ENCODE measurements around the gene CCDC28A.

CCDC28A gene

DNA sequence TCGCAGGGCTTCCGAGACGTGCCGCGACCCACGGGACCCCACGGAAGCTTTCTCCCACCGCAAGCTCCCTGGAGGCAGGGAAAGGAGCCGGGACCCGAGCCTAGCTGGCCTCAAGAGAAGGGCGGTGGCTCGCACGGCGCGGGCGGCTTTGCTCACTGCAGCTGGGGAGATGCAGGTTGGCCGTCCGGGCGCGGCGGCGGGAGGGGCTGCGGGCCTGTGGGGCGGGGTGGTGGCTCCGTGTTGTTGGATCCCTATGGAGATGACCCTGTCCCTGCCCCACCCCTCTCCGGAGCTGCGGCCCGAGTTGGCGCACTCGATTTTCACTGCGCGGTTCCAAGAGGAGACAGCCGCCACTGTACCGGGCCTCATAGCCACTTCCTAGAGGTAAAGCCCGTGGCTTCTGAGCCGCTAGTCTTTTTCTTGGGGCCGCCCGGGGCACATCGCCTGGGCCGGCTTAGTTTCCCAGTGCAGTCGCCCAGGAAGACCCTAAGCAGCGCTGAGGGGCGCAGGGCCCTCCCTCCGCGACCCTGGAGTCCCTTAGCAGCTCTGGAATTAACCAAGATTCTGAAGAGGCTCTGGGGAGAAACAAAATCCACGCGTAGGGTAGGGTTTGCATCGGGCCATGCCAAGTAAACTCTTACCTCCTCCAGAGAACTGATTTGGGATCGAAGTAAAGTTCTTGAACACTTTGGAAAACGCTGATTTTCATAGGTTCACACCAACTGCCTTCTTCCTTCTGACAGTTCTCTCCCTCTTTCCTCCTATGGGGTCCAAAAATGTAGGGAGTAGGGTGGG, 22.4 kb downstream of the CCDC28A start, which contains the start of gene ECT2L:
Gene ECT2L, plus strand, starts transcription at position 279 of the 795 bp plus-strand sequence. CDS start 17,188 bp downstream, outside the sequence.
- Histone ChIP-seq H4K20me1 (ENCODE audit: insufficient read depth, low read length) (no peaks in the 10 kb centered on the region), H3K27ac (ENCODE audit: low read length) (no peak within 1 kb of the TSS), H3K36me3 (ENCODE audit: insufficient read depth, low read length) (peaks cover 8% of the 10 kb centered on the region; the same call in 1 of the 2 replicates), H2AFZ (ENCODE audit: low read depth, low read length) (no peak within 1 kb of the TSS), H3K79me2 (ENCODE audit: insufficient read depth, low read length) (no peaks in the 10 kb centered on the region), H3K4me3 (ENCODE audit: low read depth in 1 of 2, low read length in 2 of 2) (no peak within 1 kb of the TSS), H3K4me1 (ENCODE audit: insufficient read depth, low read length) (no peaks in the 10 kb centered on the region), H3K27me3 (ENCODE audit: insufficient read depth, low read length, poor library complexity) (no peaks in the 10 kb centered on the region), H3K4me2 (ENCODE audit: insufficient read depth, low read length) (no peak within 1 kb of the TSS), H3K9me3 (ENCODE audit: insufficient read depth, low read length, severe bottlenecking) (no peaks in the 10 kb centered on the region), H3K9ac (ENCODE audit: low read depth, low read length) (no peak within 1 kb of the TSS)
- ATAC-seq (ENCODE audit: insufficient read depth, low read depth), result no peak
- no peak for DNase-seq
- TF ChIP-seq CTCF (IDR thresholded peaks at IDR 0.05; ENCODE audit: borderline replicate concordance, extremely low read depth, low read length, poor library complexity, severe bottlenecking) (no peak), EZH2 (IDR thresholded peaks at IDR 0.05; ENCODE audit: borderline replicate concordance, low read depth, low read length, severe bottlenecking) (no peak)

DNA sequence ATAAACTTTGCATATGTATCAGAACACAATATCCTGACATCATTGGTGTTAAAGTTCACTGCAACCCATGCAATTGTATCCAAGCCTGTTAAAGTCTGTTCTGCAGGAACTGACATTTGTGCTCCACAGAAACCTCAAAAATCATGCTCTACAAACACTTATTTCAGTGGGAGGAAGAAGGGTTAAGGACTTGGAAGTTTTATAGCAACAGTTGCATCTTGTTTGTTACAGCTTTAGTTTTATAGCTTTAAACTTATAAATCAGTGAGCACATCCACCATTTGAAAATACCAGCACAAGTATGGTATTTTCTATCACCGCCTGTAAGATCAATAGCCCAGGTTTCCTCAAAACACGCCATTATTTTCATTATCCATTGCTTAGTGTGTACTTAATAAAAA, 23.2 kb downstream of the CCDC28A start:
- peaks cover 2% of the 10 kb centered on the region; the same call in 1 of the 2 replicates for H3K36me3 ChIP-seq (ENCODE audit: insufficient read depth, low read length)
- H3K4me2 ChIP-seq (ENCODE audit: insufficient read depth, low read length), result no peak overlapping the region
- H2AFZ ChIP-seq (ENCODE audit: low read depth, low read length), result no peak overlapping the region
- H3K9me3 ChIP-seq (ENCODE audit: insufficient read depth, low read length, severe bottlenecking), result no peaks in the 10 kb centered on the region
- H3K27me3 ChIP-seq (ENCODE audit: insufficient read depth, low read length, poor library complexity), result no peaks in the 10 kb centered on the region
- no peaks in the 10 kb centered on the region for H3K79me2 ChIP-seq (ENCODE audit: insufficient read depth, low read length)
- H3K27ac ChIP-seq (ENCODE audit: low read length), result no peak overlapping the region
- no peaks in the 10 kb centered on the region for H3K4me1 ChIP-seq (ENCODE audit: insufficient read depth, low read length)
- no peak for ATAC-seq (ENCODE audit: insufficient read depth, low read depth)
- no peak overlapping the region for H3K4me3 ChIP-seq (ENCODE audit: low read depth in 1 of 2, low read length in 2 of 2)
- H3K9ac ChIP-seq (ENCODE audit: low read depth, low read length), result no peak overlapping the region
- DNase-seq, result no peak
- no peak for TF ChIP-seq EZH2 (IDR thresholded peaks at IDR 0.05; ENCODE audit: borderline replicate concordance, low read depth, low read length, severe bottlenecking)
- TF ChIP-seq CTCF (IDR thresholded peaks at IDR 0.05; ENCODE audit: borderline replicate concordance, extremely low read depth, low read length, poor library complexity, severe bottlenecking), result no peak
- no peaks in the 10 kb centered on the region for H4K20me1 ChIP-seq (ENCODE audit: insufficient read depth, low read length)

GRCh38 chr6:138797806-138798446, 24.4 kb downstream of the CCDC28A start:
- peaks cover under 1% of the 10 kb centered on the region; the same call in 1 of the 2 replicates for H3K36me3 ChIP-seq (ENCODE audit: insufficient read depth, low read length)
- H3K4me1 ChIP-seq (ENCODE audit: insufficient read depth, low read length), result no peaks in the 10 kb centered on the region
- no peak overlapping the region for H3K27ac ChIP-seq (ENCODE audit: low read length)
- H3K9ac ChIP-seq (ENCODE audit: low read depth, low read length), result no peak overlapping the region
- no peaks in the 10 kb centered on the region for H3K27me3 ChIP-seq (ENCODE audit: insufficient read depth, low read length, poor library complexity)
- TF ChIP-seq CTCF (IDR thresholded peaks at IDR 0.05; ENCODE audit: borderline replicate concordance, extremely low read depth, low read length, poor library complexity, severe bottlenecking), result no peak
- no peak for TF ChIP-seq EZH2 (IDR thresholded peaks at IDR 0.05; ENCODE audit: borderline replicate concordance, low read depth, low read length, severe bottlenecking)
- ATAC-seq (ENCODE audit: insufficient read depth, low read depth) (no peak), DNase-seq (no peak)
- no peaks in the 10 kb centered on the region for H3K9me3 ChIP-seq (ENCODE audit: insufficient read depth, low read length, severe bottlenecking)
- no peaks in the 10 kb centered on the region for H3K79me2 ChIP-seq (ENCODE audit: insufficient read depth, low read length)
- no peak overlapping the region for H3K4me3 ChIP-seq (ENCODE audit: low read depth in 1 of 2, low read length in 2 of 2)
- no peak overlapping the region for H2AFZ ChIP-seq (ENCODE audit: low read depth, low read length)
- no peaks in the 10 kb centered on the region for H4K20me1 ChIP-seq (ENCODE audit: insufficient read depth, low read length)
- H3K4me2 ChIP-seq (ENCODE audit: insufficient read depth, low read length), result no peak overlapping the region

All from DND-41 (cell line).